NB4 (cell line): ENCODE measurements around the gene F8.

Experiments used
- CTCF ChIP-seq: IDR thresholded peaks from one replicate; pipeline ENCODE4 v1.5.1; 2012; ENCODE audit warnings: low read depth, low read length
- MAX ChIP-seq: IDR thresholded peaks from 2 replicates; pipeline ENCODE4 v1.6.1; 2011; ENCODE audit warnings: low read depth, low read length
- MYC ChIP-seq: IDR thresholded peaks from 2 replicates; pipeline ENCODE4 v1.6.1; 2011; ENCODE audit warnings: low read depth, low read length

GRCh38 chrX:154819771-154820341 is 202.7 kb downstream of the F8 start:
- TF ChIP-seq CTCF (no peak), MAX (no peak), MYC (no peak)
